IMR-90 (cell line): ENCODE data around the gene KIF6. TPM values are rescaled to one million over a fixed set of nuclear protein-coding genes. Genes with fewer than 3 reads are reported as not detected.

Experiments used
- ATAC-seq: fragments of 200-7000 bp; cut with Tn5 transposase; 2 replicates; pipeline ENCODE4 v1.9.1; 2020; ENCODE audit warnings: low read depth, mild to moderate bottlenecking, moderate library complexity
- BruUV-seq: library from RNA; stranded (reverse); fragments of 400-500 nt; replicated peaks from 2 replicates; lab custom pipeline; 2021; lab: Mats Ljungman, UMichigan
- CTCF ChIA-PET: fragments of 300-600 bp; formaldehyde crosslinking; extraction: SDS; loops from one replicate; lab custom pipeline; 2021; ENCODE audit warnings: antibody characterized with exemption; lab: Yijun Ruan, JAX
- POLR2A ChIA-PET: fragments of 300-600 bp; sonication (Branson Sonifier 250); formaldehyde crosslinking; loops from one replicate; lab custom pipeline; 2022; ENCODE audit warnings: antibody characterized with exemption; ENCODE audit not compliant: unreplicated experiment; lab: Charles Lee
- DNase-seq: peaks from one replicate; pipeline ENCODE4 v3.0.0; 2013
- H2AFZ ChIP-seq: replicated peaks from 2 replicates; pipeline ENCODE3; 2013; ENCODE audit warnings: low read length, mild to moderate bottlenecking; ENCODE audit not compliant: poor library complexity
- H2AK5ac ChIP-seq: 2 replicates; pipeline ENCODE4 v1.6.1; 2013; ENCODE audit warnings: low read depth, low read length, inconsistent platforms
- H2AK9ac ChIP-seq: replicated peaks from 2 replicates; pipeline ENCODE3; 2013; ENCODE audit warnings: mild to moderate bottlenecking, low read depth, low read length, moderate library complexity; ENCODE audit not compliant: poor library complexity
- H2BK120ac ChIP-seq: 2 replicates; pipeline ENCODE4 v1.6.1; 2013; ENCODE audit warnings: low read depth, low read length, inconsistent platforms
- H2BK15ac ChIP-seq: 3 replicates; pipeline ENCODE4 v1.6.1; 2013; ENCODE audit warnings: low read depth, low read length, inconsistent platforms
- H2BK20ac ChIP-seq: 2 replicates; pipeline ENCODE4 v1.6.1; 2013; ENCODE audit warnings: low read depth, mild to moderate bottlenecking, inconsistent platforms, low read length, moderate library complexity
- H2BK5ac ChIP-seq: 2 replicates; pipeline ENCODE4 v1.6.1; 2013; ENCODE audit warnings: mild to moderate bottlenecking, low read depth, low read length, inconsistent platforms; ENCODE audit not compliant: poor library complexity, severe bottlenecking
- H3K14ac ChIP-seq: replicated peaks from 2 replicates; pipeline ENCODE4 v1.6.1; 2013; ENCODE audit warnings: low read depth, low read length, inconsistent platforms
- H3K18ac ChIP-seq: 2 replicates; pipeline ENCODE4 v1.6.1; 2013; ENCODE audit warnings: low read depth, low read length, control low read depth
- H3K23ac ChIP-seq: 2 replicates; pipeline ENCODE4 v1.6.1; 2013; ENCODE audit warnings: low read depth, low read length, inconsistent platforms
- H3K27ac ChIP-seq: 2 replicates; pipeline ENCODE4 v1.5.1; 2013; ENCODE audit warnings: mild to moderate bottlenecking, control low read depth, low read length; ENCODE audit not compliant: insufficient read depth
- H3K27me3 ChIP-seq: 2 replicates; pipeline ENCODE4 v1.6.1; 2013; ENCODE audit warnings: low read length; ENCODE audit not compliant: control insufficient read depth, insufficient read depth
- H3K36me3 ChIP-seq: 2 replicates; pipeline ENCODE4 v1.6.1; 2013; ENCODE audit warnings: low read length, mixed read lengths; ENCODE audit not compliant: control insufficient read depth, insufficient read depth
- H3K4ac ChIP-seq: 2 replicates; pipeline ENCODE4 v1.6.1; 2013; ENCODE audit warnings: low read depth, low read length, inconsistent platforms
- H3K4me1 ChIP-seq: 2 replicates; pipeline ENCODE4 v1.6.1; 2013; ENCODE audit warnings: low read length, mixed read lengths; ENCODE audit not compliant: control insufficient read depth, insufficient read depth
- H3K4me2 ChIP-seq: 2 replicates; pipeline ENCODE4 v1.6.1; 2013; ENCODE audit warnings: low read depth, mild to moderate bottlenecking, control low read depth, low read length, moderate library complexity
- H3K4me3 ChIP-seq: 2 replicates; pipeline ENCODE4 v1.5.1; 2013; ENCODE audit warnings: low read depth, mild to moderate bottlenecking, control low read depth, low read length, moderate library complexity; ENCODE audit not compliant: insufficient read depth
- H3K56ac ChIP-seq: 2 replicates; pipeline ENCODE4 v1.6.1; 2013; ENCODE audit warnings: low read length, inconsistent platforms; ENCODE audit not compliant: insufficient read depth; ENCODE audit errors: extremely low read depth
- H3K79me1 ChIP-seq, 2 experiments: 2 replicates each; pipeline ENCODE4 v1.6.1; 2013; ENCODE audit warnings: low read length in 2 of 2, inconsistent platforms in 1 of 2, low read depth in 1 of 2
- H3K9ac ChIP-seq: 2 replicates; pipeline ENCODE4 v1.6.1; 2013; ENCODE audit warnings: low read depth, low read length, control low read depth
- H3K9me1 ChIP-seq: 2 replicates; pipeline ENCODE4 v1.6.1; 2013; ENCODE audit warnings: low read length, inconsistent platforms; ENCODE audit not compliant: insufficient read depth
- H3K9me3 ChIP-seq: 2 replicates; pipeline ENCODE4 v1.6.1; 2013; ENCODE audit warnings: low read length; ENCODE audit not compliant: control insufficient read depth, insufficient read depth
- H4K20me1 ChIP-seq: 2 replicates; pipeline ENCODE4 v1.6.1; 2013; ENCODE audit warnings: low read length, inconsistent platforms; ENCODE audit not compliant: insufficient read depth
- H4K5ac ChIP-seq: 2 replicates; pipeline ENCODE4 v1.6.1; 2013; ENCODE audit warnings: mild to moderate bottlenecking, low read depth, low read length, control low read depth
- H4K8ac ChIP-seq, 2 experiments: 2 replicates each; pipeline ENCODE4 v1.6.1; 2013; ENCODE audit warnings: low read depth in 2 of 2, low read length in 2 of 2, control low read depth in 1 of 2, inconsistent platforms in 1 of 2
- H4K91ac ChIP-seq: 2 replicates; pipeline ENCODE4 v1.6.1; 2013; ENCODE audit warnings: low read depth, low read length, inconsistent platforms; ENCODE audit not compliant: insufficient read depth
- BHLHE40 ChIP-seq: fragments of 150-350 bp; IDR thresholded peaks from 2 replicates; pipeline ENCODE4 v1.6.1; 2016; ENCODE audit warnings: mild to moderate bottlenecking, low read depth, low read length
- CEBPB ChIP-seq: IDR thresholded peaks from 2 replicates; pipeline ENCODE4 v1.6.1; 2012; ENCODE audit warnings: low read depth, low read length, improper control_type of control experiment
- CHD1 ChIP-seq: IDR thresholded peaks from 2 replicates; pipeline ENCODE4 v1.6.1; 2012; ENCODE audit warnings: low read depth, low read length, improper control_type of control experiment
- CTCF ChIP-seq: conservative IDR thresholded peaks from 2 replicates; pipeline ENCODE4 v1.5.1; 2012; ENCODE audit warnings: mild to moderate bottlenecking, low read depth, low read length, improper control_type of control experiment
- ELK1 ChIP-seq: fragments of 150-350 bp; IDR thresholded peaks from 2 replicates; pipeline ENCODE4 v1.6.1; 2016; ENCODE audit warnings: low read depth, mild to moderate bottlenecking, low read length, moderate library complexity, borderline replicate concordance
- FOS ChIP-seq: fragments of 150-350 bp; IDR thresholded peaks from 2 replicates; pipeline ENCODE4 v1.6.1; 2016; ENCODE audit warnings: low read depth, low read length
- MAFK ChIP-seq: IDR thresholded peaks from 2 replicates; pipeline ENCODE4 v1.6.1; 2012; ENCODE audit warnings: low read depth, low read length, improper control_type of control experiment
- MXI1 ChIP-seq: IDR thresholded peaks from 2 replicates; pipeline ENCODE4 v1.6.1; 2012; ENCODE audit warnings: low read depth, mild to moderate bottlenecking, low read length, moderate library complexity, borderline replicate concordance
- NFE2L2 ChIP-seq: fragments of 150-350 bp; IDR thresholded peaks from 2 replicates; pipeline ENCODE4 v1.6.1; 2016; ENCODE audit warnings: low read depth, mild to moderate bottlenecking, low read length
- RAD21 ChIP-seq: IDR thresholded peaks from 2 replicates; pipeline ENCODE4 v1.6.1; 2012; ENCODE audit warnings: low read length, improper control_type of control experiment
- RCOR1 ChIP-seq: IDR thresholded peaks from 2 replicates; pipeline ENCODE4 v1.6.1; 2012; ENCODE audit warnings: mild to moderate bottlenecking, low read length, improper control_type of control experiment; ENCODE audit not compliant: insufficient replicate concordance
- RFX5 ChIP-seq: IDR thresholded peaks from 2 replicates; pipeline ENCODE4 v1.8.0; 2012; ENCODE audit warnings: low read depth, mild to moderate bottlenecking, low read length, moderate library complexity
- SMC3 ChIP-seq: fragments of 150-350 bp; IDR thresholded peaks from 2 replicates; pipeline ENCODE4 v1.6.1; 2016; ENCODE audit warnings: low read depth, mild to moderate bottlenecking, antibody characterized with exemption, low read length, moderate library complexity
- dilution Hi-C: fragments of 300-500 bp; cut with HindIII; formaldehyde crosslinking; loops from one replicate; pipeline ENCODE4 v1.14.3; 2018; ENCODE audit warnings: low sequenced_read_pairs; ENCODE audit not compliant: unreplicated experiment
- in situ Hi-C: fragments of 300-500 bp; cut with MboI; formaldehyde crosslinking; loops from 3 replicates; pipeline ENCODE4 v1.14.3; 2019; ENCODE audit warnings: low sequenced_read_pairs, inconsistent platforms, mixed read lengths
- intact Hi-C: fragments of 100-400 bp; cut with micrococcal nuclease; formaldehyde crosslinking; loops from 2 replicates; pipeline ENCODE4 v1.10.0; 2022
- polyA plus RNA-seq, 3 experiments: library from polyadenylated mRNA; depleted of rRNA; stranded (reverse); fragments of >200 nt; gene quantifications; 2 replicates each; pipeline ENCODE4 v1.2.3, GENCODE V29; 2012; ENCODE audit warnings: low replicate concordance in 1 of 3
- total RNA-seq: library from RNA; depleted of rRNA; stranded (reverse); fragments of >200 nt; gene quantifications from 2 replicates; pipeline ENCODE4 v1.2.3, GENCODE V29; 2012

Gene KIF6
- total and polyA plus RNA-seq, 2 of the 4 experiments (the other 2 are of a cell fraction), result under 0.01 to 0.10 TPM

GRCh38 chr6:39493174-39493573 lies 232.0 kb downstream of the KIF6 start:
- Histone ChIP-seq H3K4me2 (no peak overlapping the region), H3K9me3 (no peaks in the 10 kb centered on the region), H4K91ac (no peak overlapping the region), H2BK5ac (no peak overlapping the region), H2BK15ac (no peak overlapping the region), H3K9me1 (no peaks in the 10 kb centered on the region), H4K8ac (no peak overlapping the region), H3K18ac (no peak overlapping the region), H3K14ac (no peak overlapping the region), H4K5ac (no peak overlapping the region), H3K79me1 (no peaks in the 10 kb centered on the region), H3K23ac (no peak overlapping the region), H2BK120ac (no peak overlapping the region), H3K4me1 (no peaks in the 10 kb centered on the region), H3K56ac (no peak overlapping the region), H2BK20ac (no peak overlapping the region), H2AK9ac (no peak overlapping the region), H2AFZ (no peak overlapping the region), H4K20me1 (no peaks in the 10 kb centered on the region), H3K36me3 (no peaks in the 10 kb centered on the region), H3K4me3 (no peak overlapping the region), H3K9ac (no peak overlapping the region), H3K27ac (no peak overlapping the region), H2AK5ac (no peak overlapping the region), H3K27me3 (no peaks in the 10 kb centered on the region), H3K4ac (no peak overlapping the region)
- BruUV-seq, result no TSS peak
- ATAC-seq (no peak), DNase-seq (no peak)
- ChIA-PET CTCF (no interaction called here), POLR2A (no interaction called here)
- TF ChIP-seq CTCF (no peak), CHD1 (no peak), NFE2L2 (no peak), RCOR1 (no peak), SMC3 (no peak), FOS (no peak), MAFK (no peak), RFX5 (no peak), ELK1 (no peak), BHLHE40 (no peak), MXI1 (no peak), CEBPB (no peak), RAD21 (no peak)
- in situ Hi-C loops (no loop called here), intact Hi-C loops (no loop called here), dilution Hi-C loops (no loop called here)
